Large intestine (tissue), 3 donors: Measurements from ENCODE around the gene MFSD11. TPM values are rescaled to one million over a fixed set of nuclear protein-coding genes. Genes with fewer than 3 reads are reported as not detected.
"Not testable (repeated sequence)": the region's sequence is repeated elsewhere in the genome, so short reads cannot be mapped to it uniquely, and the experiment has no call there.

ENCODE experiments used
- DNase-seq, 2 donors: peaks; one replicate each; pipeline versions ENCODE4 v3.0.0 to v3.0.0-alpha.2; 2013
- H3K27ac ChIP-seq: one replicate; pipeline ENCODE4 v1.5.1; 2013; ENCODE audit warnings: low read length
- H3K27me3 ChIP-seq: 2 replicates; pipeline ENCODE4 v1.6.1; 2013; ENCODE audit warnings: low read length; ENCODE audit not compliant: control insufficient read depth, insufficient read depth
- H3K36me3 ChIP-seq: 2 replicates; pipeline ENCODE4 v1.6.1; 2013; ENCODE audit warnings: low read length; ENCODE audit not compliant: control insufficient read depth, insufficient read depth
- H3K4me1 ChIP-seq: one replicate; pipeline ENCODE4 v1.6.1; 2013; ENCODE audit warnings: low read length; ENCODE audit not compliant: control insufficient read depth, insufficient read depth
- H3K4me3 ChIP-seq: one replicate; pipeline ENCODE4 v1.5.1; 2013; ENCODE audit warnings: low read length
- H3K9me3 ChIP-seq: one replicate; pipeline ENCODE4 v1.6.1; 2013; ENCODE audit warnings: mild to moderate bottlenecking, low read depth, low read length, moderate library complexity; ENCODE audit not compliant: control insufficient read depth
- WGBS: methylation state at CpG from one replicate; pipeline ENCODE4 v1.1.5; 2013; ENCODE audit warnings: low lambda C conversion rate; ENCODE audit not compliant: insufficient coverage; 5-methylcytosine and 5-hydroxymethylcytosine counted together
- polyA plus RNA-seq: library from polyadenylated mRNA; unstranded; fragments of 120-200 nt; gene quantifications from one replicate; pipeline ENCODE4 v1.2.1, GENCODE V29; 2013

The MFSD11 gene
- polyA plus RNA-seq, 1 donor = 28.8 TPM

- DNase-seq, H3K9me3 ChIP-seq, H3K36me3 ChIP-seq, H3K27me3 ChIP-seq, H3K27ac ChIP-seq, H3K4me3 ChIP-seq: not testable (repeated sequence)
- H3K4me1 ChIP-seq = peaks cover 29% of the 10 kb centered on the region
- no CpG with 5 or more reads among the region's 7 CpGs for WGBS
Measured at GRCh38 chr17:76698466-76698977, 39.4 kb upstream of the MFSD11 start.

- peak overlapping the region; percentile 70 for H3K27ac ChIP-seq
- no peaks in the 10 kb centered on the region for H3K36me3 ChIP-seq
- WGBS = no CpG with 5 or more reads among the region's 8 CpGs
- peaks cover 29% of the 10 kb centered on the region for H3K4me1 ChIP-seq
- no peaks in the 10 kb centered on the region for H3K27me3 ChIP-seq
- no peak overlapping the region for H3K4me3 ChIP-seq
- no peaks in the 10 kb centered on the region for H3K9me3 ChIP-seq
- no peak for DNase-seq
Measured at GRCh38 chr17:76700270-76700616, 37.7 kb upstream of the MFSD11 start.

- Histone ChIP-seq H3K9me3 (no peaks in the 10 kb centered on the region), H3K27ac (peak overlapping the region; percentile 70), H3K27me3 (no peaks in the 10 kb centered on the region), H3K4me1 (peaks cover 29% of the 10 kb centered on the region), H3K4me3 (peak overlapping the region; percentile 19), H3K36me3 (no peaks in the 10 kb centered on the region)
- DNase-seq = peak; percentile 57 to 59
- no CpG with 5 or more reads among the region's 33 CpGs for WGBS
Measured at GRCh38 chr17:76700617-76701470, 37.1 kb upstream of the MFSD11 start.

- peak in 1 of 2 donors; percentile 50 for DNase-seq
- Histone ChIP-seq H3K4me1 (peaks cover 29% of the 10 kb centered on the region), H3K27ac (peak overlapping the region; percentile 70), H3K27me3 (no peaks in the 10 kb centered on the region), H3K4me3 (no peak overlapping the region), H3K9me3 (no peaks in the 10 kb centered on the region), H3K36me3 (no peaks in the 10 kb centered on the region)
- WGBS = no CpG with 5 or more reads among the region's 11 CpGs
Measured at GRCh38 chr17:76701471-76701967, 36.4 kb upstream of the MFSD11 start.

- peaks cover 26% of the 10 kb centered on the region for H3K4me1 ChIP-seq
- no peaks in the 10 kb centered on the region for H3K9me3 ChIP-seq
- H3K36me3 ChIP-seq = no peaks in the 10 kb centered on the region
- H3K27ac ChIP-seq = no peak overlapping the region
- no peak for DNase-seq
- H3K27me3 ChIP-seq = no peaks in the 10 kb centered on the region
- no CpG with 5 or more reads among the region's 2 CpGs for WGBS
- no peak overlapping the region for H3K4me3 ChIP-seq
Measured at GRCh38 chr17:76702076-76702475, 35.8 kb upstream of the MFSD11 start.

GRCh38 chr17:76702941-76703637 lies 34.8 kb upstream of the MFSD11 start:
- no CpG with 5 or more reads among the region's 10 CpGs for WGBS
- H3K9me3 ChIP-seq = no peaks in the 10 kb centered on the region
- no peak overlapping the region for H3K27ac ChIP-seq
- no peaks in the 10 kb centered on the region for H3K27me3 ChIP-seq
- DNase-seq = no peak
- peaks cover 18% of the 10 kb centered on the region for H3K4me1 ChIP-seq
- no peak overlapping the region for H3K4me3 ChIP-seq
- H3K36me3 ChIP-seq = no peaks in the 10 kb centered on the region

GRCh38 chr17:76704805-76705204 lies 33.1 kb upstream of the MFSD11 start:
- WGBS = no CpG with 5 or more reads among the region's 4 CpGs
- no peak for DNase-seq
- H3K27ac ChIP-seq = no peak overlapping the region
- no peak overlapping the region for H3K4me3 ChIP-seq
- H3K36me3 ChIP-seq = no peaks in the 10 kb centered on the region
- H3K27me3 ChIP-seq = no peaks in the 10 kb centered on the region
- H3K9me3 ChIP-seq = no peaks in the 10 kb centered on the region
- peaks cover 23% of the 10 kb centered on the region for H3K4me1 ChIP-seq

GRCh38 chr17:76706817-76707216 lies 31.1 kb upstream of the MFSD11 start:
- Histone ChIP-seq H3K9me3 (no peaks in the 10 kb centered on the region), H3K4me1 (peaks cover 24% of the 10 kb centered on the region), H3K36me3 (no peaks in the 10 kb centered on the region), H3K4me3 (no peak overlapping the region), H3K27me3 (peaks cover 2% of the 10 kb centered on the region), H3K27ac (no peak overlapping the region)
- no peak for DNase-seq
- WGBS = no CpG with 5 or more reads among the region's 3 CpGs

- Histone ChIP-seq H3K27ac (peak overlapping the region; percentile 72), H3K4me1 (peaks cover 22% of the 10 kb centered on the region), H3K27me3 (peaks cover 2% of the 10 kb centered on the region), H3K36me3 (peaks cover 3% of the 10 kb centered on the region), H3K4me3 (no peak overlapping the region), H3K9me3 (no peaks in the 10 kb centered on the region)
- 41% methylated on average over 2 of the region's 14 CpGs for WGBS
- peak in 1 of 2 donors; percentile 45 for DNase-seq
Measured at GRCh38 chr17:76707985-76708807, 29.7 kb upstream of the MFSD11 start.
